Body of pancreas (tissue), 4 donors: ENCODE results near the gene MMP24OS.

Experiments
- POLR2A ChIP-seq, 3 donors: fragments of 450-650 bp; IDR thresholded peaks; one replicate each; pipeline ENCODE4 v1.6.1; 2016; ENCODE audit warnings: antibody characterized with exemption in 3 of 3, mild to moderate bottlenecking in 2 of 3
- TF ChIP-seq, protein P1 (sequence below), 7 experiments: fragments of 450-650 bp in 4 of 7; fragments of 200-600 bp in 3 of 7; sonication (generic) in 3 of 7; IDR thresholded peaks; one replicate each; pipeline ENCODE4 v1.5.1; 2016 to 2019; ENCODE audit warnings: antibody characterized with exemption in 7 of 7

DNA sequence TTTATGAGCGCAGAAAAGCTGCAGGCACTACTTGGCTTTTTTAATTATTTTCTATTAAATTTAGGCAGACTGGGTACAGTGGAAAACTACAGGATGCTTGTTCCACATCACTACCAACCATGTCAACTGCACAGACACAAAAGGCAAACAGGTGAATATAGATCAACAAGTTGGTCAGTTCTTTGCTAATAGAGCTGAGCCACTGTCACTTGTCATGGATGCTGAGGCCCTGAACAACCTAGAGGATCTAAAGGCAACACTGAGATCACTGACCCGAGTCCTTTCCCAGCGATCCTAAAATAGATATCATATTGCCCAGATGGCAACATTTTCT, 48.8 kb upstream of the MMP24OS start:
- TF ChIP-seq, protein P1, sequence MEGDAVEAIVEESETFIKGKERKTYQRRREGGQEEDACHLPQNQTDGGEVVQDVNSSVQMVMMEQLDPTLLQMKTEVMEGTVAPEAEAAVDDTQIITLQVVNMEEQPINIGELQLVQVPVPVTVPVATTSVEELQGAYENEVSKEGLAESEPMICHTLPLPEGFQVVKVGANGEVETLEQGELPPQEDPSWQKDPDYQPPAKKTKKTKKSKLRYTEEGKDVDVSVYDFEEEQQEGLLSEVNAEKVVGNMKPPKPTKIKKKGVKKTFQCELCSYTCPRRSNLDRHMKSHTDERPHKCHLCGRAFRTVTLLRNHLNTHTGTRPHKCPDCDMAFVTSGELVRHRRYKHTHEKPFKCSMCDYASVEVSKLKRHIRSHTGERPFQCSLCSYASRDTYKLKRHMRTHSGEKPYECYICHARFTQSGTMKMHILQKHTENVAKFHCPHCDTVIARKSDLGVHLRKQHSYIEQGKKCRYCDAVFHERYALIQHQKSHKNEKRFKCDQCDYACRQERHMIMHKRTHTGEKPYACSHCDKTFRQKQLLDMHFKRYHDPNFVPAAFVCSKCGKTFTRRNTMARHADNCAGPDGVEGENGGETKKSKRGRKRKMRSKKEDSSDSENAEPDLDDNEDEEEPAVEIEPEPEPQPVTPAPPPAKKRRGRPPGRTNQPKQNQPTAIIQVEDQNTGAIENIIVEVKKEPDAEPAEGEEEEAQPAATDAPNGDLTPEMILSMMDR (IDR thresholded peaks at IDR 0.05) = no peak
- no peak for TF ChIP-seq POLR2A (IDR thresholded peaks at IDR 0.05)
